ENCODE measurements around the gene VPS35L.

DNA sequence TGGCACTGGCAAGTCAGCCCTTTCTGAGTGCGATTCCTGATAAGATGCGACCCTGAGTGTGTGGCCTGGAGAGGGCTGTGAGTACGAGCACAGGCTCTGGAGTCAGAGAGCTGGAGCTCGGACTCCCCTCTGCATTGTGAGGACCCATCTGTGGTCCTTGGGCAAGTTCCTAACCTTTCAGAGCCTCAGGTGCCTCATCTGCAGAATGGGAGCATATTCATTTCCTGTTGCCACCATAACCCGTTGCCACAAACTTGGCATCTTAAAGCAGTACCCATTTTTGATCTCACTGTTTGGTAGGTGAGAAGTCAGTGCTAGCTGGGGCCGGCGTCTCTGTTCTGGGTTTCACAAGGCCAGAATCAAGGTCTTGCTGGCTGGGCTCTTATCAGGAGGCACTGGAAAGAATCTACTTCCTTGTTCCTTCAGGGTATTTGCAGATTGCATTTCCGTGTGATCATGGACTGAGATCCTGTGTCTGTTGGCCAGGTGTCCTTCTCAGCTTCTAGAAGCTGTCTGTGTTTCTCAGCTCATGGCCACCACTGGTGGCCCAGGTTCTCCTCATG is 142.3 kb downstream of the VPS35L start:
- no peak for TF ChIP-seq CTCF (conservative IDR thresholded peaks at IDR 0.05 in 1 of 2, IDR thresholded peaks at IDR 0.05 in 1 of 2; ENCODE audit: extremely low read depth in 1 of 2, insufficient read depth in 1 of 2, low read depth in 1 of 2, low read length in 2 of 2)
- no peak for TF ChIP-seq EZH2 (IDR thresholded peaks at IDR 0.05; ENCODE audit: borderline replicate concordance, low read length)
